ENCODE measurements around the gene ZNF546.

The ZNF546 gene

DNA sequence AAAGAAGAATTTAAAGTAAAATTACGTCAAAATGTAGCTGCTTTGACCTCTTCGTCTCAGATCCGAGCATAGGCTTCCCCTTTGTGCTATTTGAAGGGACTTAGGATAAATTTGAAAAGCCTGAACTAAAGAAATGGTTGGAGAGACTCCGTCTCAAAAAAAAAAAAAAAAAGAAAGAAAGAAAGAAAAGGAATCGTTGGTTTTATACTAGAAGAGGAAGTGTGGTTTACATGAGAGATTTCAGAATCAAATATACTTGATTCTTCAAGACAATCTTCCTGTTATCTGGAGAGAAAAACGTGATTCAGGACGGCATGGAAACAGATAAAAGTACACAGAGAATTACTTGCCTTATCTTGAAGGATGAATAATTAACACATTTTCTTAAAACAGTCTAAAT, 59.6 kb downstream of the ZNF546 start:
- no peak for DNase-seq

- no peak for DNase-seq
These were observed 60.3 kb downstream of the ZNF546 start for GRCh38 chr19:40057166-40057565.

- no peak for DNase-seq
These were observed 62.8 kb downstream of the ZNF546 start for GRCh38 chr19:40059624-40060023.

GRCh38 chr19:40070058-40070457, 73.2 kb downstream of the ZNF546 start:
- DNase-seq, result no peak
